Activated CD4-positive, CD25-positive, alpha-beta regulatory T cell treated with anti-CD3 and anti-CD28 coated beads, Interleukin-2, amount 50 U/mL, for 16 hours (primary cell): ENCODE measurements around the gene CDK2.
"Not testable (repeated sequence)": the region's sequence is repeated elsewhere in the genome, so short reads cannot be mapped to it uniquely, and the experiment has no call there.

Source experiments
- DNase-seq: peaks from one replicate; pipeline ENCODE4 v3.0.0-alpha.2; 2020; ENCODE audit warnings: low read depth, low spot score

Gene CDK2

GRCh38 chr12:55966408-55967281 lies at the start of gene CDK2:
CDK2 (plus strand) TSS chr12:55966830; CDS start chr12:55967009, 179 bp downstream.
- peak; percentile 75 for DNase-seq

- DNase-seq, result not testable (repeated sequence)
Measured at GRCh38 chr12:55919032-55919431, 47.6 kb upstream of the CDK2 start.

GRCh38 chr12:55922126-55922525 lies 44.5 kb upstream of the CDK2 start:
- DNase-seq, result no peak

GRCh38 chr12:55923648-55924047 lies 43.0 kb upstream of the CDK2 start:
- not testable (repeated sequence) for DNase-seq

GRCh38 chr12:55925371-55925770 lies 41.3 kb upstream of the CDK2 start:
- no peak for DNase-seq

GRCh38 chr12:55925870-55926737 lies 40.5 kb upstream of the CDK2 start:
- no peak for DNase-seq

- DNase-seq, result peak; percentile 80
Measured at GRCh38 chr12:55926738-55927587, 39.7 kb upstream of the CDK2 start.

- peak; percentile 34 for DNase-seq
Measured at GRCh38 chr12:55927588-55928502, 38.8 kb upstream of the CDK2 start, which contains the start of gene PYM1. PYM1 (minus strand) TSS chr12:55927894; CDS start chr12:55927761, 133 bp downstream.

- peak; percentile 70 for DNase-seq
Measured at GRCh38 chr12:55929306-55929791, 37.3 kb upstream of the CDK2 start.

- DNase-seq, result peak; percentile 55
Measured at GRCh38 chr12:55930771-55931316, 35.8 kb upstream of the CDK2 start, which contains the start of gene DGKA. DGKA (plus strand) TSS chr12:55931162; CDS start chr12:55936504, 5,342 bp downstream.

- DNase-seq, result no peak
Measured at GRCh38 chr12:55931317-55931779, 35.3 kb upstream of the CDK2 start.

GRCh38 chr12:55931780-55932550 lies 34.7 kb upstream of the CDK2 start:
- no peak for DNase-seq

GRCh38 chr12:55932551-55932910 lies 34.1 kb upstream of the CDK2 start:
- no peak for DNase-seq

- DNase-seq, result no peak
Measured at GRCh38 chr12:55933169-55933798, 33.3 kb upstream of the CDK2 start.

GRCh38 chr12:55933799-55934742 lies 32.6 kb upstream of the CDK2 start:
- DNase-seq, result no peak

- DNase-seq, result no peak
Measured at GRCh38 chr12:55934773-55935172, 31.9 kb upstream of the CDK2 start.

- no peak for DNase-seq
Measured at GRCh38 chr12:55935738-55936151, 30.9 kb upstream of the CDK2 start.
